ENCODE results near the gene TLR9.
"Not testable (repeated sequence)": the region's sequence is repeated elsewhere in the genome, so short reads cannot be mapped to it uniquely, and the experiment has no call there.

Gene TLR9

GRCh38 chr3:52182691-52183090 is 42.8 kb downstream of the TLR9 start:
- Histone ChIP-seq H3K27ac (no peak overlapping the region), H3K27me3 (replicated peaks) (no peaks in the 10 kb centered on the region), H3K4me3 (ENCODE audit: low read depth, low read length) (no peak overlapping the region), H3K36me3 (replicated peaks) (no peaks in the 10 kb centered on the region)
- TF ChIP-seq CTCF (IDR thresholded peaks at IDR 0.05; ENCODE audit: low read depth, low read length, missing control alignments), result no peak
- DNase-seq, result no peak
- in situ Hi-C loops (cut with HindIII; ENCODE audit: low pct_ligation_motif_present, low sequenced_read_pairs), result no loop called here

DNA sequence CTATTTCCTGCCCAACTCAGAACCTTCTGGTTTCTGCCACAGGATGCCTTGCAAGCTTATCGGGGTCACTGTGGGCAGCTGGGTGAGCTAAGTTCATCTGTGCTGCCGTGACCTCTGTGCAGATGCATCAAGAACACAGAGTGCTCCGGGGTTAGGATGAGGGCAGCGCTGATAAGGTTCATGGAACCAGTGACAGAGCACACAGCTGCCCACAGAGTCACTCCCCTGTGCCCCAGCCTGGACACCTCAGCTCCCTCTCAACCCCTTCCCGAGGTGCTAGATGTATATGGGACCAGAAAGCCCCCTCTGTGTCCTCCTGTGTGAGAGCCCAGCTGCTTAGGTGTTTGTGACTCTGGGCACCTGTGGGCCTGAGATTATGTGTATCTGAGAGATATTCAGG is 43.2 kb downstream of the TLR9 start:
- in situ Hi-C loops (cut with HindIII; ENCODE audit: low pct_ligation_motif_present, low sequenced_read_pairs), result no loop called here
- DNase-seq, result no peak
- no peak for TF ChIP-seq CTCF (IDR thresholded peaks at IDR 0.05; ENCODE audit: low read depth, low read length, missing control alignments)
- no peaks in the 10 kb centered on the region for H3K27me3 ChIP-seq (replicated peaks)
- no peak overlapping the region for H3K27ac ChIP-seq
- no peaks in the 10 kb centered on the region for H3K36me3 ChIP-seq (replicated peaks)
- H3K4me3 ChIP-seq (ENCODE audit: low read depth, low read length), result no peak overlapping the region

- in situ Hi-C loops (cut with HindIII; ENCODE audit: low pct_ligation_motif_present, low sequenced_read_pairs), result no loop called here
- no peak overlapping the region for H3K27ac ChIP-seq
- H3K36me3 ChIP-seq (replicated peaks), result no peaks in the 10 kb centered on the region
- H3K27me3 ChIP-seq (replicated peaks), result no peaks in the 10 kb centered on the region
- H3K4me3 ChIP-seq (ENCODE audit: low read depth, low read length), result no peak overlapping the region
- TF ChIP-seq CTCF (IDR thresholded peaks at IDR 0.05; ENCODE audit: low read depth, low read length, missing control alignments), result no peak
- DNase-seq, result no peak
These were observed 43.9 kb downstream of the TLR9 start for GRCh38 chr3:52181543-52181942.

GRCh38 chr3:52178537-52178936 is 46.9 kb downstream of the TLR9 start:
- Histone ChIP-seq H3K36me3 (replicated peaks) (no peaks in the 10 kb centered on the region), H3K4me3 (ENCODE audit: low read depth, low read length) (no peak overlapping the region), H3K27me3 (replicated peaks) (no peaks in the 10 kb centered on the region), H3K27ac (no peak overlapping the region)
- in situ Hi-C loops (cut with HindIII; ENCODE audit: low pct_ligation_motif_present, low sequenced_read_pairs), result no loop called here
- TF ChIP-seq CTCF (IDR thresholded peaks at IDR 0.05; ENCODE audit: low read depth, low read length, missing control alignments), result no peak
- DNase-seq, result no peak

DNA sequence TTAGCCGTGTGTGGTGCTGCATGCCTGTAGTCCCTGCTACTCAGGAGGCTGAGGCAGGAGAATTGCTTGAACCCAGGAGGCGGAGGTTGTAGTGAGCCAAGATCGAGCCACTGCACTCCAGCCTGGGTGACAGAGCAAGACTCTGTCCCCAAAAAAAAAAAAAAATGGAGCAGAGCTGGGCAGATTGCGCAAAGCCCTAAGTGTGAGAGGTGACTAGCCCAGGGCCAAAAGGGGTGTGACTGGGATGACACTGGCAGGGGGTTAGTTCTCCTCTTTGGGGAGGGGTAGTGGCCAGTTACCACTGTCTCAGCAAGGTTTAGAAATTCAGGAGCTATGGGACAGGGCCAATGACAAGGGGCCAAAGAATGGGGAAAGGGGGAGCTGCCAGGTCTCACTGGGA is 47.3 kb downstream of the TLR9 start:
- in situ Hi-C loops (cut with HindIII; ENCODE audit: low pct_ligation_motif_present, low sequenced_read_pairs); DNase-seq; H3K27ac ChIP-seq; H3K4me3 ChIP-seq (ENCODE audit: low read depth, low read length); H3K27me3 ChIP-seq (replicated peaks); H3K36me3 ChIP-seq (replicated peaks): not testable (repeated sequence)

- TF ChIP-seq CTCF (IDR thresholded peaks at IDR 0.05; ENCODE audit: low read depth, low read length, missing control alignments), result no peak
- no peak for DNase-seq
- Histone ChIP-seq H3K27me3 (replicated peaks) (no peaks in the 10 kb centered on the region), H3K27ac (no peak overlapping the region), H3K4me3 (ENCODE audit: low read depth, low read length) (no peak overlapping the region), H3K36me3 (replicated peaks) (no peaks in the 10 kb centered on the region)
- in situ Hi-C loops (cut with HindIII; ENCODE audit: low pct_ligation_motif_present, low sequenced_read_pairs), result no loop called here
These were observed 47.8 kb downstream of the TLR9 start for GRCh38 chr3:52177701-52178042.

Measured in brain microvascular endothelial cell (primary cell).